ENCODE data around the gene MDGA2. TPM values are rescaled to one million over a fixed set of nuclear protein-coding genes. Genes with fewer than 3 reads are reported as not detected.

Gene MDGA2
- total RNA-seq, 1 donor from 2014 or later = 2.4 TPM

- no peak for DNase-seq (ENCODE audit: low read depth)
- no peak overlapping the region for H2AFZ ChIP-seq (ENCODE audit: low read depth, low read length)
- Mint-ChIP-seq H3K27ac (ENCODE audit: unreplicated experiment) (no peak overlapping the region), H3K4me3 (ENCODE audit: unreplicated experiment) (no peak overlapping the region), H3K9me3 (ENCODE audit: unreplicated experiment) (no peaks in the 10 kb centered on the region), H3K4me1 (ENCODE audit: low read depth, unreplicated experiment) (peaks cover 12% of the 10 kb centered on the region), H3K27me3 (ENCODE audit: low read depth, unreplicated experiment) (no peaks in the 10 kb centered on the region), H3K36me3 (ENCODE audit: low read depth, unreplicated experiment) (no peaks in the 10 kb centered on the region)
- H4K20me1 ChIP-seq (ENCODE audit: insufficient read depth, low read length) = no peaks in the 10 kb centered on the region
- no peak overlapping the region for H3K4me3 ChIP-seq (ENCODE audit: insufficient read depth, low read depth, low read length)
- H3K27ac ChIP-seq (ENCODE audit: low read depth, low read length) = no peak overlapping the region
- H3K4me1 ChIP-seq (ENCODE audit: insufficient read depth, low read length) = peaks cover 12% of the 10 kb centered on the region
- TF ChIP-seq, protein P1, sequence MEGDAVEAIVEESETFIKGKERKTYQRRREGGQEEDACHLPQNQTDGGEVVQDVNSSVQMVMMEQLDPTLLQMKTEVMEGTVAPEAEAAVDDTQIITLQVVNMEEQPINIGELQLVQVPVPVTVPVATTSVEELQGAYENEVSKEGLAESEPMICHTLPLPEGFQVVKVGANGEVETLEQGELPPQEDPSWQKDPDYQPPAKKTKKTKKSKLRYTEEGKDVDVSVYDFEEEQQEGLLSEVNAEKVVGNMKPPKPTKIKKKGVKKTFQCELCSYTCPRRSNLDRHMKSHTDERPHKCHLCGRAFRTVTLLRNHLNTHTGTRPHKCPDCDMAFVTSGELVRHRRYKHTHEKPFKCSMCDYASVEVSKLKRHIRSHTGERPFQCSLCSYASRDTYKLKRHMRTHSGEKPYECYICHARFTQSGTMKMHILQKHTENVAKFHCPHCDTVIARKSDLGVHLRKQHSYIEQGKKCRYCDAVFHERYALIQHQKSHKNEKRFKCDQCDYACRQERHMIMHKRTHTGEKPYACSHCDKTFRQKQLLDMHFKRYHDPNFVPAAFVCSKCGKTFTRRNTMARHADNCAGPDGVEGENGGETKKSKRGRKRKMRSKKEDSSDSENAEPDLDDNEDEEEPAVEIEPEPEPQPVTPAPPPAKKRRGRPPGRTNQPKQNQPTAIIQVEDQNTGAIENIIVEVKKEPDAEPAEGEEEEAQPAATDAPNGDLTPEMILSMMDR (IDR thresholded peaks at IDR 0.05; ENCODE audit: insufficient read depth, low read depth, low read length) = no peak
- no peak for TF ChIP-seq EZH2 (IDR thresholded peaks at IDR 0.05; ENCODE audit: insufficient read depth, low read length)
- H3K79me2 ChIP-seq (ENCODE audit: insufficient read depth, low read length) = no peaks in the 10 kb centered on the region
- H3K9ac ChIP-seq (ENCODE audit: low read length) = no peak overlapping the region
- no peak overlapping the region for H3K4me2 ChIP-seq (ENCODE audit: low read length)
- FAIRE-seq = no peak
- H3K27me3 ChIP-seq (ENCODE audit: insufficient read depth, low read length) = no peaks in the 10 kb centered on the region
- no peaks in the 10 kb centered on the region for H3K36me3 ChIP-seq (ENCODE audit: insufficient read depth, low read length)
- no peaks in the 10 kb centered on the region for H3K9me3 ChIP-seq (ENCODE audit: insufficient read depth, low read depth, low read length)
Measured at GRCh38 chr14:47435331-47435965, 240.0 kb downstream of the MDGA2 start.

GRCh38 chr14:47427629-47428028, 247.8 kb downstream of the MDGA2 start:
- H3K4me1 ChIP-seq (ENCODE audit: insufficient read depth, low read length) = no peaks in the 10 kb centered on the region
- H3K9me3 Mint-ChIP-seq (ENCODE audit: unreplicated experiment) = no peaks in the 10 kb centered on the region
- no peak overlapping the region for H2AFZ ChIP-seq (ENCODE audit: low read depth, low read length)
- TF ChIP-seq, protein P1 (IDR thresholded peaks at IDR 0.05; ENCODE audit: insufficient read depth, low read depth, low read length) = no peak
- TF ChIP-seq EZH2 (IDR thresholded peaks at IDR 0.05; ENCODE audit: insufficient read depth, low read length) = no peak
- H3K36me3 ChIP-seq (ENCODE audit: insufficient read depth, low read length) = no peaks in the 10 kb centered on the region
- H3K27ac ChIP-seq (ENCODE audit: low read depth, low read length) = no peak overlapping the region
- DNase-seq (ENCODE audit: low read depth) (no peak), FAIRE-seq (no peak)
- no peak overlapping the region for H3K4me2 ChIP-seq (ENCODE audit: low read length)
- no peak overlapping the region for H3K4me3 ChIP-seq (ENCODE audit: insufficient read depth, low read depth, low read length)
- H3K27ac Mint-ChIP-seq (ENCODE audit: unreplicated experiment) = no peak overlapping the region
- H4K20me1 ChIP-seq (ENCODE audit: insufficient read depth, low read length) = no peaks in the 10 kb centered on the region
- no peaks in the 10 kb centered on the region for H3K4me1 Mint-ChIP-seq (ENCODE audit: low read depth, unreplicated experiment)
- no peaks in the 10 kb centered on the region for H3K79me2 ChIP-seq (ENCODE audit: insufficient read depth, low read length)
- H3K36me3 Mint-ChIP-seq (ENCODE audit: low read depth, unreplicated experiment) = no peaks in the 10 kb centered on the region
- H3K9ac ChIP-seq (ENCODE audit: low read length) = no peak overlapping the region
- H3K27me3 Mint-ChIP-seq (ENCODE audit: low read depth, unreplicated experiment) = no peaks in the 10 kb centered on the region
- H3K27me3 ChIP-seq (ENCODE audit: insufficient read depth, low read length) = no peaks in the 10 kb centered on the region
- H3K4me3 Mint-ChIP-seq (ENCODE audit: unreplicated experiment) = no peak overlapping the region
- H3K9me3 ChIP-seq (ENCODE audit: insufficient read depth, low read depth, low read length) = no peaks in the 10 kb centered on the region

- H3K27me3 Mint-ChIP-seq (ENCODE audit: low read depth, unreplicated experiment) = no peaks in the 10 kb centered on the region
- Histone ChIP-seq H3K9me3 (ENCODE audit: insufficient read depth, low read depth, low read length) (no peaks in the 10 kb centered on the region), H4K20me1 (ENCODE audit: insufficient read depth, low read length) (no peaks in the 10 kb centered on the region), H3K27me3 (ENCODE audit: insufficient read depth, low read length) (no peaks in the 10 kb centered on the region), H3K79me2 (ENCODE audit: insufficient read depth, low read length) (no peaks in the 10 kb centered on the region), H3K4me3 (ENCODE audit: insufficient read depth, low read depth, low read length) (no peak overlapping the region), H2AFZ (ENCODE audit: low read depth, low read length) (no peak overlapping the region), H3K4me1 (ENCODE audit: insufficient read depth, low read length) (no peaks in the 10 kb centered on the region), H3K27ac (ENCODE audit: low read depth, low read length) (no peak overlapping the region), H3K4me2 (ENCODE audit: low read length) (no peak overlapping the region), H3K9ac (ENCODE audit: low read length) (no peak overlapping the region), H3K36me3 (ENCODE audit: insufficient read depth, low read length) (no peaks in the 10 kb centered on the region)
- no peak for DNase-seq (ENCODE audit: low read depth)
- H3K36me3 Mint-ChIP-seq (ENCODE audit: low read depth, unreplicated experiment) = no peaks in the 10 kb centered on the region
- H3K4me1 Mint-ChIP-seq (ENCODE audit: low read depth, unreplicated experiment) = no peaks in the 10 kb centered on the region
- TF ChIP-seq EZH2 (IDR thresholded peaks at IDR 0.05; ENCODE audit: insufficient read depth, low read length) = no peak
- TF ChIP-seq, protein P1 (IDR thresholded peaks at IDR 0.05; ENCODE audit: insufficient read depth, low read depth, low read length) = no peak
- no peak overlapping the region for H3K27ac Mint-ChIP-seq (ENCODE audit: unreplicated experiment)
- no peaks in the 10 kb centered on the region for H3K9me3 Mint-ChIP-seq (ENCODE audit: unreplicated experiment)
- no peak overlapping the region for H3K4me3 Mint-ChIP-seq (ENCODE audit: unreplicated experiment)
- FAIRE-seq = no peak
Measured at GRCh38 chr14:47425302-47425701, 250.1 kb downstream of the MDGA2 start.
